Measurements from ENCODE around the gene PPP5C. TPM values are rescaled to one million over a fixed set of nuclear protein-coding genes. Genes with fewer than 3 reads are reported as not detected.
A peak's percentile ranks its signal among the peaks of the same experiment; 100 is the strongest.

The PPP5C gene
- polyA plus RNA-seq, 3 donors: 9.9 to 76.3 (median 12.6) TPM

DNA sequence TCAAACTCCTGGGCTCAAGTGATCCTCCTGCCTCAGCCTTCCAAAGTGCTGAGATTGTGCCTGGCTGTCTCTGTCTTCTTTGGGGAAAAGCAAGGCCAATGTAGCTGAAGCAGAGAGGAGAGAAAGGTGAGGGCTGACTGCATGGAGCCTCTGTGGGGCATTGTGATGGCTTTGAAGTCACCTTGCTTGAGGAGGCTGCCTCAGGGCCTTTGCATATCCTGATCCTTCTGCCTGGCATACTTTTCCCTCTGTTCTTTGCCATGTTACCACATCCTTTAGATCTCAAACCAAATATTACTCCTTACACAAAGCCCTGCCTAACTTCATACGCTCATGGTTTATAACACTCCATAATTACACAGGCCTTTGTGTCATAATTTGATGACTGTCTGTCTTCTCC lies 9.4 kb upstream of the PPP5C start:
- TF ChIP-seq, protein P1, sequence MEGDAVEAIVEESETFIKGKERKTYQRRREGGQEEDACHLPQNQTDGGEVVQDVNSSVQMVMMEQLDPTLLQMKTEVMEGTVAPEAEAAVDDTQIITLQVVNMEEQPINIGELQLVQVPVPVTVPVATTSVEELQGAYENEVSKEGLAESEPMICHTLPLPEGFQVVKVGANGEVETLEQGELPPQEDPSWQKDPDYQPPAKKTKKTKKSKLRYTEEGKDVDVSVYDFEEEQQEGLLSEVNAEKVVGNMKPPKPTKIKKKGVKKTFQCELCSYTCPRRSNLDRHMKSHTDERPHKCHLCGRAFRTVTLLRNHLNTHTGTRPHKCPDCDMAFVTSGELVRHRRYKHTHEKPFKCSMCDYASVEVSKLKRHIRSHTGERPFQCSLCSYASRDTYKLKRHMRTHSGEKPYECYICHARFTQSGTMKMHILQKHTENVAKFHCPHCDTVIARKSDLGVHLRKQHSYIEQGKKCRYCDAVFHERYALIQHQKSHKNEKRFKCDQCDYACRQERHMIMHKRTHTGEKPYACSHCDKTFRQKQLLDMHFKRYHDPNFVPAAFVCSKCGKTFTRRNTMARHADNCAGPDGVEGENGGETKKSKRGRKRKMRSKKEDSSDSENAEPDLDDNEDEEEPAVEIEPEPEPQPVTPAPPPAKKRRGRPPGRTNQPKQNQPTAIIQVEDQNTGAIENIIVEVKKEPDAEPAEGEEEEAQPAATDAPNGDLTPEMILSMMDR (IDR thresholded peaks at IDR 0.05): no peak
- no peak overlapping the region for H3K27ac ChIP-seq (ENCODE audit: low read depth in 1 of 2, low read length in 2 of 2)
- DNase-seq: no peak
- 100% methylated on average over 1 of the region's 1 CpG for WGBS (ENCODE audit: insufficient coverage)
- H3K79me2 ChIP-seq (ENCODE audit: insufficient read depth, low read length): no peaks in the 10 kb centered on the region
- H3K9ac ChIP-seq (ENCODE audit: insufficient read depth, low read length, poor library complexity, severe bottlenecking): no peak overlapping the region
- Mint-ChIP-seq H3K27me3 (ENCODE audit: low read depth in 3 of 3) (peaks cover 9 to 23% (median 20%) of the 10 kb centered on the region in 3 donors), H3K27ac (peak overlapping the region in 1 of 7 donors; percentile 15), H3K4me1 (peaks cover 7% of the 10 kb centered on the region), H3K4me3 (peak overlapping the region in 1 of 2 donors; percentile 25), H3K9me3 (no peaks in the 10 kb centered on the region), H3K36me3 (no peaks in the 10 kb centered on the region)
- no peaks in the 10 kb centered on the region for H3K27me3 ChIP-seq (ENCODE audit: control insufficient read depth in 2 of 2, insufficient read depth in 2 of 2, low read length in 2 of 2)
- H3K4me3 ChIP-seq (replicated peaks in 1 of 3; ENCODE audit: low read depth in 2 of 3, low read length in 3 of 3): no peak overlapping the region
- no peak overlapping the region for H2AFZ ChIP-seq (ENCODE audit: insufficient read depth, low read depth, low read length, poor library complexity, severe bottlenecking)
- no peaks in the 10 kb centered on the region for H3K36me3 ChIP-seq (replicated peaks in 1 of 2; ENCODE audit: control insufficient read depth in 1 of 2, insufficient read depth in 2 of 2, low read length in 2 of 2)
- no peaks in the 10 kb centered on the region for H3K9me3 ChIP-seq (replicated peaks in 1 of 2; ENCODE audit: control insufficient read depth in 1 of 2, insufficient read depth in 1 of 2, low read length in 2 of 2)
- no peak overlapping the region for H3K4me2 ChIP-seq (replicated peaks; ENCODE audit: extremely low read depth, low read length, poor library complexity, severe bottlenecking)
- no peaks in the 10 kb centered on the region for H4K20me1 ChIP-seq (ENCODE audit: insufficient read depth, low read length)
- peaks cover 0 to 3% of the 10 kb centered on the region in 2 donors for H3K4me1 ChIP-seq (ENCODE audit: control insufficient read depth in 1 of 2, insufficient read depth in 2 of 2, low read length in 2 of 2)
- intact Hi-C loops (cut with micrococcal nuclease): no loop called here

- no peak overlapping the region for H2AFZ ChIP-seq (ENCODE audit: insufficient read depth, low read depth, low read length, poor library complexity, severe bottlenecking)
- H3K79me2 ChIP-seq (ENCODE audit: insufficient read depth, low read length): no peaks in the 10 kb centered on the region
- TF ChIP-seq, protein P1 (IDR thresholded peaks at IDR 0.05): no peak
- no peak overlapping the region for H3K4me2 ChIP-seq (replicated peaks; ENCODE audit: extremely low read depth, low read length, poor library complexity, severe bottlenecking)
- H3K27me3 ChIP-seq (ENCODE audit: control insufficient read depth in 2 of 2, insufficient read depth in 2 of 2, low read length in 2 of 2): peaks cover 0 to 4% of the 10 kb centered on the region in 2 donors
- no peak overlapping the region for H3K4me3 Mint-ChIP-seq
- no peaks in the 10 kb centered on the region for H3K9me3 Mint-ChIP-seq
- peaks cover 0 to 3% of the 10 kb centered on the region in 2 donors for H3K4me1 ChIP-seq (ENCODE audit: control insufficient read depth in 1 of 2, insufficient read depth in 2 of 2, low read length in 2 of 2)
- no peak overlapping the region for H3K27ac ChIP-seq (ENCODE audit: low read depth in 1 of 2, low read length in 2 of 2)
- no peaks in the 10 kb centered on the region for H3K36me3 Mint-ChIP-seq
- no peaks in the 10 kb centered on the region for H3K9me3 ChIP-seq (replicated peaks in 1 of 2; ENCODE audit: control insufficient read depth in 1 of 2, insufficient read depth in 1 of 2, low read length in 2 of 2)
- H3K27ac Mint-ChIP-seq: no peak overlapping the region
- no peaks in the 10 kb centered on the region for H4K20me1 ChIP-seq (ENCODE audit: insufficient read depth, low read length)
- H3K4me1 Mint-ChIP-seq: peaks cover 7% of the 10 kb centered on the region
- intact Hi-C loops (cut with micrococcal nuclease): no loop called here
- no peak for DNase-seq
- no peak overlapping the region for H3K9ac ChIP-seq (ENCODE audit: insufficient read depth, low read length, poor library complexity, severe bottlenecking)
- no peaks in the 10 kb centered on the region for H3K36me3 ChIP-seq (replicated peaks in 1 of 2; ENCODE audit: control insufficient read depth in 1 of 2, insufficient read depth in 2 of 2, low read length in 2 of 2)
- 81% methylated on average over 9 of the region's 10 CpGs for WGBS (ENCODE audit: insufficient coverage)
- H3K27me3 Mint-ChIP-seq (ENCODE audit: low read depth in 3 of 3): peaks cover 15 to 31% (median 22%) of the 10 kb centered on the region in 3 donors
- H3K4me3 ChIP-seq (replicated peaks in 1 of 3; ENCODE audit: low read depth in 2 of 3, low read length in 3 of 3): no peak overlapping the region
These were observed 7.4 kb upstream of the PPP5C start for GRCh38 chr19:46339446-46339845.
